GM23338 (cell line): ENCODE results near the gene ANXA6. TPM values are rescaled to one million over a fixed set of nuclear protein-coding genes. Genes with fewer than 3 reads are reported as not detected.

Experiments used
- ATAC-seq: fragments of 200-7000 bp; cut with Tn5 transposase; 3 replicates; pipeline ENCODE4 v1.9.1; 2020
- DNase-seq: peaks from one replicate; pipeline ENCODE4 v3.0.0-alpha.2; 2015; ENCODE audit warnings: low spot score
- H2AFZ ChIP-seq: fragments of 200-600 bp; sonication (generic); 2 replicates; pipeline ENCODE4 v1.8.0; 2016; ENCODE audit warnings: antibody characterized with exemption, mild to moderate bottlenecking, moderate library complexity
- H3F3A ChIP-seq: fragments of 200-600 bp; sonication (generic); replicated peaks from 2 replicates; pipeline ENCODE4 v1.8.0; 2017; ENCODE audit warnings: antibody characterized with exemption, mixed run types, low read depth
- H3K27ac ChIP-seq: fragments of 200-600 bp; sonication (generic); 2 replicates; pipeline ENCODE4 v1.6.1; 2016; ENCODE audit warnings: low read depth
- H3K27me3 ChIP-seq: fragments of 200-600 bp; sonication (generic); 2 replicates; pipeline ENCODE4 v1.8.0; 2016; ENCODE audit warnings: mild to moderate bottlenecking, mixed run types, moderate library complexity; ENCODE audit not compliant: insufficient read depth
- H3K36me3 ChIP-seq: fragments of 200-600 bp; sonication (generic); 2 replicates; pipeline ENCODE4 v1.8.0; 2016; ENCODE audit warnings: mild to moderate bottlenecking; ENCODE audit not compliant: insufficient read depth
- H3K4me1 ChIP-seq: fragments of 200-600 bp; sonication (generic); 2 replicates; pipeline ENCODE4 v1.8.0; 2016; ENCODE audit warnings: mild to moderate bottlenecking, moderate library complexity; ENCODE audit not compliant: insufficient read depth
- H3K4me2 ChIP-seq: fragments of 200-600 bp; sonication (generic); 2 replicates; pipeline ENCODE4 v1.7.1; 2017; ENCODE audit warnings: mixed run types
- H3K4me3 ChIP-seq: fragments of 200-600 bp; sonication (generic); 2 replicates; pipeline ENCODE4 v1.6.1; 2016; ENCODE audit warnings: mixed run types
- H3K79me2 ChIP-seq: fragments of 200-600 bp; sonication (generic); replicated peaks from 2 replicates; pipeline ENCODE4 v1.8.0; 2017; ENCODE audit warnings: mild to moderate bottlenecking; ENCODE audit not compliant: insufficient read depth
- H3K9me2 ChIP-seq: fragments of 200-600 bp; sonication (generic); 2 replicates; pipeline ENCODE4 v1.8.0; 2017; ENCODE audit not compliant: insufficient read depth
- H4K20me1 ChIP-seq: fragments of 200-600 bp; sonication (generic); replicated peaks from 2 replicates; pipeline ENCODE4 v1.8.0; 2017; ENCODE audit warnings: mild to moderate bottlenecking; ENCODE audit not compliant: insufficient read depth
- H3K27ac Mint-ChIP-seq: 2 replicates; pipeline ENCODE4 v1.8.0; 2020; ENCODE audit warnings: inconsistent platforms, mild to moderate bottlenecking, moderate library complexity, mixed read lengths
- H3K27me3 Mint-ChIP-seq: 3 replicates; pipeline ENCODE4 v1.8.0; 2022; ENCODE audit warnings: low read depth, mild to moderate bottlenecking, moderate library complexity, mixed read lengths, inconsistent platforms; ENCODE audit not compliant: insufficient read depth, poor library complexity
- H3K36me3 Mint-ChIP-seq: 3 replicates; pipeline ENCODE4 v1.8.0; 2021; ENCODE audit warnings: low read depth, mild to moderate bottlenecking, inconsistent platforms, moderate library complexity, mixed read lengths
- H3K4me1 Mint-ChIP-seq: 3 replicates; pipeline ENCODE4 v1.8.0; 2020; ENCODE audit warnings: mild to moderate bottlenecking, inconsistent platforms, mixed read lengths
- H3K4me3 Mint-ChIP-seq: 3 replicates; pipeline ENCODE4 v1.8.0; 2021; ENCODE audit warnings: moderate library complexity, mild to moderate bottlenecking, inconsistent platforms, mixed read lengths
- H3K9me3 Mint-ChIP-seq: 3 replicates; pipeline ENCODE4 v1.8.0; 2020; ENCODE audit warnings: moderate library complexity, mild to moderate bottlenecking, inconsistent platforms, mixed read lengths
- CREB1 ChIP-seq: fragments of 250-450 bp; sonication (Bioruptor Pico); IDR thresholded peaks from 2 replicates; pipeline ENCODE4 v1.5.0; 2020; ENCODE audit warnings: low read depth, mild to moderate bottlenecking, moderate library complexity
- ETS1 ChIP-seq: IDR thresholded peaks from 2 replicates; pipeline ENCODE4 v1.6.1; 2016; ENCODE audit warnings: antibody characterized with exemption
- EZH2 ChIP-seq: fragments of 200-600 bp; sonication (generic); IDR thresholded peaks from one replicate; pipeline ENCODE4 v1.8.0; 2017; ENCODE audit warnings: antibody characterized with exemption, mild to moderate bottlenecking, low read depth; ENCODE audit not compliant: unreplicated experiment
- JUNB ChIP-seq: IDR thresholded peaks from one replicate; pipeline ENCODE4 v1.6.1; 2016; ENCODE audit warnings: antibody characterized with exemption; ENCODE audit not compliant: unreplicated experiment
- NANOG ChIP-seq: IDR thresholded peaks from 2 replicates; pipeline ENCODE4 v1.6.1; 2016; ENCODE audit warnings: antibody characterized with exemption, borderline replicate concordance
- POLR2AphosphoS5 ChIP-seq: IDR thresholded peaks from 2 replicates; pipeline ENCODE4 v1.6.1; 2016; ENCODE audit warnings: antibody characterized with exemption, low read depth
- ZNF114 ChIP-seq: fragments of 250-450 bp; sonication (Bioruptor Pico); IDR thresholded peaks from 2 replicates; pipeline ENCODE4 v1.5.0; 2020; ENCODE audit warnings: mild to moderate bottlenecking, moderate library complexity
- ZNF331 ChIP-seq: fragments of 250-450 bp; sonication (Bioruptor Pico); IDR thresholded peaks from 2 replicates; pipeline ENCODE4 v1.5.0; 2020; ENCODE audit warnings: low read depth, mild to moderate bottlenecking, moderate library complexity
- polyA plus RNA-seq: library from polyadenylated mRNA; unstranded; fragments of >200 nt; fragmentation: Nextera tagmentation; extraction: Ambion mirVana; gene quantifications from 2 replicates; pipeline ENCODE4 v1.2.1, GENCODE V29; 2016
- total RNA-seq: library from RNA; depleted of rRNA; stranded (reverse); fragments of >200 nt; shearing (Covaris generic); gene quantifications from 2 replicates; pipeline ENCODE4 v1.2.3, GENCODE V29; 2014
- TF ChIP-seq, protein P1 (sequence below): fragments of 250-450 bp; sonication (Bioruptor Pico); IDR thresholded peaks from 2 replicates; pipeline ENCODE4 v1.5.0; 2020; ENCODE audit warnings: mild to moderate bottlenecking, moderate library complexity
- TF ChIP-seq, protein P2 (sequence below): IDR thresholded peaks from one replicate; pipeline ENCODE4 v1.6.1; 2018; ENCODE audit warnings: antibody characterized with exemption; ENCODE audit not compliant: unreplicated experiment

The ANXA6 gene
- total and polyA plus RNA-seq, 2 experiments from 2014 or later = 26.5 to 110 TPM

- Histone ChIP-seq H2AFZ (no peak overlapping the region; the same call in 1 of the 2 replicates), H3K4me3 (no peak overlapping the region), H3K27me3 (no peaks in the 10 kb centered on the region), H3K79me2 (no peaks in the 10 kb centered on the region), H4K20me1 (no peaks in the 10 kb centered on the region), H3K27ac (no peak overlapping the region), H3F3A (no peaks in the 10 kb centered on the region), H3K4me2 (no peak overlapping the region), H3K4me1 (no peaks in the 10 kb centered on the region), H3K36me3 (no peaks in the 10 kb centered on the region), H3K9me2 (no peaks in the 10 kb centered on the region)
- DNase-seq = no peak
- no peaks in the 10 kb centered on the region for H3K27me3 Mint-ChIP-seq
- H3K27ac Mint-ChIP-seq = no peak overlapping the region
- TF ChIP-seq, protein P1, sequence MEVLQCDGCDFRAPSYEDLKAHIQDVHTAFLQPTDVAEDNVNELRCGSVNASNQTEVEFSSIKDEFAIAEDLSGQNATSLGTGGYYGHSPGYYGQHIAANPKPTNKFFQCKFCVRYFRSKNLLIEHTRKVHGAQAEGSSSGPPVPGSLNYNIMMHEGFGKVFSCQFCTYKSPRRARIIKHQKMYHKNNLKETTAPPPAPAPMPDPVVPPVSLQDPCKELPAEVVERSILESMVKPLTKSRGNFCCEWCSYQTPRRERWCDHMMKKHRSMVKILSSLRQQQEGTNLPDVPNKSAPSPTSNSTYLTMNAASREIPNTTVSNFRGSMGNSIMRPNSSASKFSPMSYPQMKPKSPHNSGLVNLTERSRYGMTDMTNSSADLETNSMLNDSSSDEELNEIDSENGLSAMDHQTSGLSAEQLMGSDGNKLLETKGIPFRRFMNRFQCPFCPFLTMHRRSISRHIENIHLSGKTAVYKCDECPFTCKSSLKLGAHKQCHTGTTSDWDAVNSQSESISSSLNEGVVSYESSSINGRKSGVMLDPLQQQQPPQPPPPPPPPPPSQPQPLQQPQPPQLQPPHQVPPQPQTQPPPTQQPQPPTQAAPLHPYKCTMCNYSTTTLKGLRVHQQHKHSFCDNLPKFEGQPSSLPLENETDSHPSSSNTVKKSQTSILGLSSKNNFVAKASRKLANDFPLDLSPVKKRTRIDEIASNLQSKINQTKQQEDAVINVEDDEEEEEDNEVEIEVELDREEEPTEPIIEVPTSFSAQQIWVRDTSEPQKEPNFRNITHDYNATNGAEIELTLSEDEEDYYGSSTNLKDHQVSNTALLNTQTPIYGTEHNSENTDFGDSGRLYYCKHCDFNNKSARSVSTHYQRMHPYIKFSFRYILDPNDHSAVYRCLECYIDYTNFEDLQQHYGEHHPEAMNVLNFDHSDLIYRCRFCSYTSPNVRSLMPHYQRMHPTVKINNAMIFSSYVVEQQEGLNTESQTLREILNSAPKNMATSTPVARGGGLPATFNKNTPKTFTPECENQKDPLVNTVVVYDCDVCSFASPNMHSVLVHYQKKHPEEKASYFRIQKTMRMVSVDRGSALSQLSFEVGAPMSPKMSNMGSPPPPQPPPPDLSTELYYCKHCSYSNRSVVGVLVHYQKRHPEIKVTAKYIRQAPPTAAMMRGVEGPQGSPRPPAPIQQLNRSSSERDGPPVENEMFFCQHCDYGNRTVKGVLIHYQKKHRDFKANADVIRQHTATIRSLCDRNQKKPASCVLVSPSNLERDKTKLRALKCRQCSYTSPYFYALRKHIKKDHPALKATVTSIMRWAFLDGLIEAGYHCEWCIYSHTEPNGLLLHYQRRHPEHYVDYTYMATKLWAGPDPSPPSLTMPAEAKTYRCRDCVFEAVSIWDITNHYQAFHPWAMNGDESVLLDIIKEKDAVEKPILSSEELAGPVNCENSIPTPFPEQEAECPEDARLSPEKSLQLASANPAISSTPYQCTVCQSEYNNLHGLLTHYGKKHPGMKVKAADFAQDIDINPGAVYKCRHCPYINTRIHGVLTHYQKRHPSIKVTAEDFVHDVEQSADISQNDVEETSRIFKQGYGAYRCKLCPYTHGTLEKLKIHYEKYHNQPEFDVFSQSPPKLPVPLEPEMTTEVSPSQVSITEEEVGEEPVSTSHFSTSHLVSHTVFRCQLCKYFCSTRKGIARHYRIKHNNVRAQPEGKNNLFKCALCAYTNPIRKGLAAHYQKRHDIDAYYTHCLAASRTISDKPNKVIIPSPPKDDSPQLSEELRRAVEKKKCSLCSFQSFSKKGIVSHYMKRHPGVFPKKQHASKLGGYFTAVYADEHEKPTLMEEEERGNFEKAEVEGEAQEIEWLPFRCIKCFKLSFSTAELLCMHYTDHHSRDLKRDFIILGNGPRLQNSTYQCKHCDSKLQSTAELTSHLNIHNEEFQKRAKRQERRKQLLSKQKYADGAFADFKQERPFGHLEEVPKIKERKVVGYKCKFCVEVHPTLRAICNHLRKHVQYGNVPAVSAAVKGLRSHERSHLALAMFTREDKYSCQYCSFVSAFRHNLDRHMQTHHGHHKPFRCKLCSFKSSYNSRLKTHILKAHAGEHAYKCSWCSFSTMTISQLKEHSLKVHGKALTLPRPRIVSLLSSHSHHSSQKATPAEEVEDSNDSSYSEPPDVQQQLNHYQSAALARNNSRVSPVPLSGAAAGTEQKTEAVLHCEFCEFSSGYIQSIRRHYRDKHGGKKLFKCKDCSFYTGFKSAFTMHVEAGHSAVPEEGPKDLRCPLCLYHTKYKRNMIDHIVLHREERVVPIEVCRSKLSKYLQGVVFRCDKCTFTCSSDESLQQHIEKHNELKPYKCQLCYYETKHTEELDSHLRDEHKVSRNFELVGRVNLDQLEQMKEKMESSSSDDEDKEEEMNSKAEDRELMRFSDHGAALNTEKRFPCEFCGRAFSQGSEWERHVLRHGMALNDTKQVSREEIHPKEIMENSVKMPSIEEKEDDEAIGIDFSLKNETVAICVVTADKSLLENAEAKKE (CRISPR knock-in tag) = no peak
- no peak for TF ChIP-seq ZNF331 (CRISPR knock-in tag)
- TF ChIP-seq EZH2 = no peak
- no peak for TF ChIP-seq ZNF114 (CRISPR knock-in tag)
- no peak for TF ChIP-seq CREB1
- no peak for TF ChIP-seq NANOG
- TF ChIP-seq, protein P2, sequence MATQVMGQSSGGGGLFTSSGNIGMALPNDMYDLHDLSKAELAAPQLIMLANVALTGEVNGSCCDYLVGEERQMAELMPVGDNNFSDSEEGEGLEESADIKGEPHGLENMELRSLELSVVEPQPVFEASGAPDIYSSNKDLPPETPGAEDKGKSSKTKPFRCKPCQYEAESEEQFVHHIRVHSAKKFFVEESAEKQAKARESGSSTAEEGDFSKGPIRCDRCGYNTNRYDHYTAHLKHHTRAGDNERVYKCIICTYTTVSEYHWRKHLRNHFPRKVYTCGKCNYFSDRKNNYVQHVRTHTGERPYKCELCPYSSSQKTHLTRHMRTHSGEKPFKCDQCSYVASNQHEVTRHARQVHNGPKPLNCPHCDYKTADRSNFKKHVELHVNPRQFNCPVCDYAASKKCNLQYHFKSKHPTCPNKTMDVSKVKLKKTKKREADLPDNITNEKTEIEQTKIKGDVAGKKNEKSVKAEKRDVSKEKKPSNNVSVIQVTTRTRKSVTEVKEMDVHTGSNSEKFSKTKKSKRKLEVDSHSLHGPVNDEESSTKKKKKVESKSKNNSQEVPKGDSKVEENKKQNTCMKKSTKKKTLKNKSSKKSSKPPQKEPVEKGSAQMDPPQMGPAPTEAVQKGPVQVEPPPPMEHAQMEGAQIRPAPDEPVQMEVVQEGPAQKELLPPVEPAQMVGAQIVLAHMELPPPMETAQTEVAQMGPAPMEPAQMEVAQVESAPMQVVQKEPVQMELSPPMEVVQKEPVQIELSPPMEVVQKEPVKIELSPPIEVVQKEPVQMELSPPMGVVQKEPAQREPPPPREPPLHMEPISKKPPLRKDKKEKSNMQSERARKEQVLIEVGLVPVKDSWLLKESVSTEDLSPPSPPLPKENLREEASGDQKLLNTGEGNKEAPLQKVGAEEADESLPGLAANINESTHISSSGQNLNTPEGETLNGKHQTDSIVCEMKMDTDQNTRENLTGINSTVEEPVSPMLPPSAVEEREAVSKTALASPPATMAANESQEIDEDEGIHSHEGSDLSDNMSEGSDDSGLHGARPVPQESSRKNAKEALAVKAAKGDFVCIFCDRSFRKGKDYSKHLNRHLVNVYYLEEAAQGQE = no peak
- no peak for TF ChIP-seq JUNB
- TF ChIP-seq ETS1 = no peak
- no peak for TF ChIP-seq POLR2AphosphoS5
- no peak overlapping the region for H3K4me3 Mint-ChIP-seq
- H3K9me3 Mint-ChIP-seq = no peaks in the 10 kb centered on the region; the same call in 1 of the 3 replicates
- peaks cover 9% of the 10 kb centered on the region; the same call in 2 of the 3 replicates for H3K4me1 Mint-ChIP-seq
- no peaks in the 10 kb centered on the region for H3K36me3 Mint-ChIP-seq
- no peak for ATAC-seq
These were observed 9.4 kb upstream of the ANXA6 start for GRCh38 chr5:151167022-151167421.
